Activated naive CD8-positive, alpha-beta T cell treated with anti-CD3 and anti-CD28 coated beads, Interleukin-2, amount 50 U/mL, for 24 hours (primary cell): ENCODE measurements around the gene NDUFC2.
"Not testable (repeated sequence)": the region's sequence is repeated elsewhere in the genome, so short reads cannot be mapped to it uniquely, and the experiment has no call there.

Source experiments
- ATAC-seq: fragments of 150-1000 bp; cut with Tn5 transposase; one replicate; pipeline ENCODE4 v1.10.0; 2021
- DNase-seq: peaks from one replicate; pipeline ENCODE4 v3.0.0; 2021
- H3K27ac Mint-ChIP-seq: one replicate; pipeline ENCODE4 v1.8.0; 2021; ENCODE audit warnings: mild to moderate bottlenecking, mixed read lengths
- H3K27me3 Mint-ChIP-seq: one replicate; pipeline ENCODE4 v1.8.0; 2021; ENCODE audit warnings: mixed read lengths
- H3K36me3 Mint-ChIP-seq: one replicate; pipeline ENCODE4 v1.8.0; 2021; ENCODE audit warnings: low read depth, mixed read lengths
- H3K4me1 Mint-ChIP-seq: one replicate; pipeline ENCODE4 v1.8.0; 2021; ENCODE audit warnings: mixed read lengths
- H3K4me3 Mint-ChIP-seq: one replicate; pipeline ENCODE4 v1.8.0; 2021; ENCODE audit warnings: mild to moderate bottlenecking, moderate library complexity, mixed read lengths
- H3K9me3 Mint-ChIP-seq: one replicate; pipeline ENCODE4 v1.8.0; 2021; ENCODE audit warnings: mixed read lengths

Gene NDUFC2

DNA sequence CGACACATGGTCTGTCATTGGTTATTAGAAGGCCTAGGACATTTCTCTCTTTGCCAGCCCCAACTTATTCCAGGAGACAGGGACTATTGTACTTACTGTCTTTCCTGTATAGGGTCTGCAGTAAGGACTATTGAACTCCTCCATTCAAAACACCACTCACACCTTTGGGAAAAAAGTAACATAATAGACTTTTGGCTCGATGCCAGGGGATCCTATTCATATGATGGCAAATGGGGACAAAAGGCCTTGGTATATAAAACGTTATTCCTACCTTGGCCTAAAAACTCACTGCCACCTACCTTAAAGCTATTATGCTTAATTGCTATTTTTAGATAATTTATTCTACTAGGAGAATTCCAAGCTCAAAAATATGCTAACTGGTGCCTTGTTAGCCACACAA, 6.3 kb upstream of the NDUFC2 start:
- Mint-ChIP-seq H3K4me3 (no peak overlapping the region), H3K36me3 (no peaks in the 10 kb centered on the region), H3K27ac (no peak overlapping the region), H3K9me3 (no peaks in the 10 kb centered on the region), H3K4me1 (peaks cover 9% of the 10 kb centered on the region), H3K27me3 (no peaks in the 10 kb centered on the region)
- no peak for DNase-seq
- no peak for ATAC-seq

- not testable (repeated sequence) for H3K27me3 Mint-ChIP-seq, H3K9me3 Mint-ChIP-seq, DNase-seq, H3K36me3 Mint-ChIP-seq, ATAC-seq, H3K27ac Mint-ChIP-seq, H3K4me3 Mint-ChIP-seq
- H3K4me1 Mint-ChIP-seq: peaks cover 20% of the 10 kb centered on the region
These were observed 4.8 kb upstream of the NDUFC2 start for GRCh38 chr11:78084506-78084905.

- Mint-ChIP-seq H3K27ac (no peak overlapping the region), H3K4me1 (peaks cover 28% of the 10 kb centered on the region), H3K9me3 (no peaks in the 10 kb centered on the region), H3K27me3 (no peaks in the 10 kb centered on the region), H3K4me3 (no peak overlapping the region), H3K36me3 (no peaks in the 10 kb centered on the region)
- ATAC-seq (no peak), DNase-seq (no peak)
These were observed 3.4 kb upstream of the NDUFC2 start for GRCh38 chr11:78083021-78083420.

- H3K4me3 Mint-ChIP-seq: no peak overlapping the region
These were observed 2.5 kb upstream of the NDUFC2 start for GRCh38 chr11:78082146-78082545.

GRCh38 chr11:78081583-78081982, 1.9 kb upstream of the NDUFC2 start:
- H3K9me3 Mint-ChIP-seq: no peaks in the 10 kb centered on the region
- H3K27ac Mint-ChIP-seq: no peak overlapping the region
- H3K4me3 Mint-ChIP-seq: peak overlapping the region; percentile 21
- no peaks in the 10 kb centered on the region for H3K36me3 Mint-ChIP-seq
- no peak for DNase-seq
- peaks cover 39% of the 10 kb centered on the region for H3K4me1 Mint-ChIP-seq
- no peaks in the 10 kb centered on the region for H3K27me3 Mint-ChIP-seq
- no peak for ATAC-seq

More at GRCh38 chr11:78082146-78082545, 2.5 kb upstream of the NDUFC2 start:
- Mint-ChIP-seq H3K9me3 (no peaks in the 10 kb centered on the region), H3K36me3 (no peaks in the 10 kb centered on the region), H3K27me3 (no peaks in the 10 kb centered on the region), H3K27ac (peak overlapping the region; percentile 25), H3K4me1 (peaks cover 35% of the 10 kb centered on the region)
- no peak for ATAC-seq
- DNase-seq: no peak

- peak overlapping the region; percentile 50 for H3K27ac Mint-ChIP-seq
- ATAC-seq (no peak), DNase-seq (no peak)
- peak overlapping the region; percentile 40 for H3K4me3 Mint-ChIP-seq
- H3K27me3 Mint-ChIP-seq: no peaks in the 10 kb centered on the region
- peaks cover 43% of the 10 kb centered on the region for H3K4me1 Mint-ChIP-seq
- H3K9me3 Mint-ChIP-seq: no peaks in the 10 kb centered on the region
- no peaks in the 10 kb centered on the region for H3K36me3 Mint-ChIP-seq
These were observed 1.3 kb upstream of the NDUFC2 start for GRCh38 chr11:78080818-78081495.

GRCh38 chr11:78080084-78080817, 589 bp upstream of the NDUFC2 start:
- Mint-ChIP-seq H3K27me3 (no peaks in the 10 kb centered on the region), H3K36me3 (no peaks in the 10 kb centered on the region), H3K4me3 (peak overlapping the region; percentile 93), H3K4me1 (peaks cover 49% of the 10 kb centered on the region), H3K27ac (peak overlapping the region; percentile 74), H3K9me3 (no peaks in the 10 kb centered on the region)
- DNase-seq (no peak), ATAC-seq (no peak)

- Mint-ChIP-seq H3K4me3 (peak overlapping the region; percentile 93), H3K4me1 (peaks cover 54% of the 10 kb centered on the region), H3K36me3 (peaks cover 3% of the 10 kb centered on the region), H3K27ac (peak overlapping the region; percentile 74), H3K9me3 (no peaks in the 10 kb centered on the region), H3K27me3 (no peaks in the 10 kb centered on the region)
- no peak for DNase-seq
- ATAC-seq: no peak
These were observed 1.2 kb downstream of the NDUFC2 start for GRCh38 chr11:78078218-78079167.

- not testable (repeated sequence) for H3K36me3 Mint-ChIP-seq, H3K27ac Mint-ChIP-seq, H3K27me3 Mint-ChIP-seq, H3K9me3 Mint-ChIP-seq, DNase-seq, ATAC-seq
- Mint-ChIP-seq H3K4me1 (peaks cover 56% of the 10 kb centered on the region), H3K4me3 (peak overlapping the region; percentile 93)
These were observed 2.1 kb downstream of the NDUFC2 start for GRCh38 chr11:78077592-78077991.

DNA sequence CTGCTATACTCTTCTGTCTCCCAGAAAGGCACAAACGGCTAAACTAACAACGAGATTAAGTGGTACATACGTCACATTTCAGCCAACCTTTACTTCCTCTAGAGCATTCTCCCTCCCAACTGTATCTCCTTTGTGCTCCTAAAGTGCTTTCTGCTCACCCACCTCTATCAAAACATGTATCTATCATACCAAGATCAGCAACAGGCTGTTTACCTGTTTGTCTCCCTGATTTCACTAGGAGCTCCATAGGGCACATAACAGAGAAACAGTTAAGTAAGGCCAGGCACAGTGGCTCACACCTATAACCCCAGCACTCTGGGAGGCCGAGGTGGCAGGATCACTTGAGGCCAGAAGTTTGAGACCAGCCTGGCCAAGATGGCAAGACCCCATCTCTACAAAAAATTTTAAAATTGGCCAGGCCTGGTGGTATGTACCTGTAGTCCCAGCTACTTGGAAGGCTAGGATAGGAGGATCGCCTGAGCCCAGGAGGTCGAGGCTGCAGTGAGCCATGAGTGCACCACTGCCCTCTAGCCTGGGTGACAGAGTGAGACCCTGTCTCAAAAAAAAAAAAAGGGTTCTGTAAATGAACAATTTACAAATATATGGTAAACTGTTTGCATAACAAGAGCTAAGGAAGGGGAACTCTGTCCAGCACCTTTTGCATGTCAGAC, 2.8 kb downstream of the NDUFC2 start:
- DNase-seq: no peak
- H3K9me3 Mint-ChIP-seq: no peaks in the 10 kb centered on the region
- H3K4me1 Mint-ChIP-seq: peaks cover 56% of the 10 kb centered on the region
- no peak overlapping the region for H3K4me3 Mint-ChIP-seq
- H3K36me3 Mint-ChIP-seq: peaks cover 7% of the 10 kb centered on the region
- ATAC-seq: no peak
- peak overlapping the region; percentile 25 for H3K27ac Mint-ChIP-seq
- H3K27me3 Mint-ChIP-seq: no peaks in the 10 kb centered on the region

DNA sequence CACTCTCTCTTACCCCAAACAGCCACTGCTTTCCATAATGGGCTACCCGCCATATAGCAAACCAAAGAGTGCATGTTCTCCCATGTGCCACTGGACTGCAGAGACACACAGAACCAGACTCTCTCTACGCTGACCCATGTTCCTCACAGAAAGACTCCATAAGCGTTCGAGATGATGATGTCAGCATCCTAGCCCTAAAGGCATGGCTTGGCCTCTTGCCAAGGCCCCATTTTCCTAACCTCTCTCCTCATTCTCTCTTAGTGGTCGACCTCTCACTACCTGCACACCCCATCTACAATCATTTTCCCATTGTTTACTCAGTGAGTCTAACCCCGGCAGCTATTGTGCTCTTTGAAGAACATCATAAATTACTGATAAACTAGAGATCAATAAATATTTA, 4.9 kb downstream of the NDUFC2 start:
- peak overlapping the region; percentile 29 for H3K27ac Mint-ChIP-seq
- H3K27me3 Mint-ChIP-seq: no peaks in the 10 kb centered on the region
- peaks cover 18% of the 10 kb centered on the region for H3K36me3 Mint-ChIP-seq

GRCh38 chr11:78072455-78072854, 7.2 kb downstream of the NDUFC2 start:
- no peaks in the 10 kb centered on the region for H3K27me3 Mint-ChIP-seq
- peaks cover 33% of the 10 kb centered on the region for H3K36me3 Mint-ChIP-seq

More for the DNA sequence above, 4.9 kb downstream of the NDUFC2 start:
- H3K4me1 Mint-ChIP-seq: peaks cover 36% of the 10 kb centered on the region
- H3K4me3 Mint-ChIP-seq: no peak overlapping the region
- no peaks in the 10 kb centered on the region for H3K9me3 Mint-ChIP-seq
- DNase-seq (no peak), ATAC-seq (no peak)

GRCh38 chr11:78071717-78072116, 7.9 kb downstream of the NDUFC2 start:
- Mint-ChIP-seq H3K4me1 (peaks cover 19% of the 10 kb centered on the region), H3K27ac (no peak overlapping the region), H3K4me3 (no peak overlapping the region), H3K36me3 (peaks cover 37% of the 10 kb centered on the region), H3K9me3 (no peaks in the 10 kb centered on the region), H3K27me3 (no peaks in the 10 kb centered on the region)
- DNase-seq (no peak), ATAC-seq (no peak)

More at GRCh38 chr11:78072455-78072854, 7.2 kb downstream of the NDUFC2 start:
- no peaks in the 10 kb centered on the region for H3K9me3 Mint-ChIP-seq
- H3K27ac Mint-ChIP-seq: no peak overlapping the region
- H3K4me3 Mint-ChIP-seq: no peak overlapping the region
- H3K4me1 Mint-ChIP-seq: peaks cover 23% of the 10 kb centered on the region
- no peak for ATAC-seq
- no peak for DNase-seq

DNA sequence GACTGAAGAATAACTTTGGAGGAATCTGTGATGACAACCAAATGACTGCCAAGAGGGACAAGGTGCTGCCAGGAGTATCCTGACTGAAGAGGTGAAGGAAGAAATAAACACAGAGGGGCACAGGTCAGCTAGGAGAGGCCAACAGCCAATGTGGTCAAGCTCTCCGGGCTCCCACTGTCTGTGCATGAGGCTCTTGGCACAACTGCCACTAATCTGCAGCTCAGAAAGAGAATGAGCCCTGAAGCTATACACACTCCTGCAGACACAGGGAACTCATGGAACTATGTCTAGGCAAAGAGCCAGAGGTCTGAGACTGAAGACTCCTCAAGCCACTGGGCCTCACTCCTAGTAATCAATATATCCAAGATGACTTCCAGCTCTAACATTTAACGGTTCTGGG, 9.0 kb downstream of the NDUFC2 start:
- H3K4me1 Mint-ChIP-seq: peaks cover 10% of the 10 kb centered on the region
- H3K27me3 Mint-ChIP-seq: no peaks in the 10 kb centered on the region
- no peak for ATAC-seq
- H3K27ac Mint-ChIP-seq: no peak overlapping the region
- H3K4me3 Mint-ChIP-seq: no peak overlapping the region
- H3K36me3 Mint-ChIP-seq: peaks cover 37% of the 10 kb centered on the region
- H3K9me3 Mint-ChIP-seq: no peaks in the 10 kb centered on the region
- DNase-seq: no peak
